Uterus (tissue), 4 donors: ENCODE measurements around the gene ISX. TPM values are rescaled to one million over a fixed set of nuclear protein-coding genes. Genes with fewer than 3 reads are reported as not detected.

ENCODE experiments used
- DNase-seq, 2 donors: peaks; one replicate each; pipeline ENCODE4 v3.0.0-alpha.2; 2019 to 2020
- H3K27ac ChIP-seq, 2 donors: fragments of 200-600 bp; sonication (generic); 1 replicate in 1 of 2; 2 replicates in 1 of 2; pipeline ENCODE4 v1.5.1; 2016 to 2018
- H3K27me3 ChIP-seq, 2 donors: fragments of 200-600 bp; sonication (generic); one replicate each; pipeline ENCODE4 v1.5.1; 2018 to 2019; ENCODE audit warnings: control low read depth in 1 of 2
- H3K36me3 ChIP-seq, 2 donors: fragments of 200-600 bp; sonication (generic); one replicate each; pipeline ENCODE4 v1.5.1; 2019; ENCODE audit warnings: control low read depth in 1 of 2
- H3K4me1 ChIP-seq, 2 donors: fragments of 200-600 bp; sonication (generic); one replicate each; pipeline ENCODE4 v1.5.1; 2018 to 2019; ENCODE audit warnings: control low read depth in 1 of 2
- H3K4me3 ChIP-seq, 2 donors: fragments of 200-600 bp; sonication (generic); 1 replicate in 1 of 2; 2 replicates in 1 of 2; pipeline ENCODE4 v1.5.1; 2018 to 2019; ENCODE audit warnings: mild to moderate bottlenecking in 1 of 2
- H3K9me3 ChIP-seq, 2 donors: fragments of 200-600 bp; sonication (generic); one replicate each; pipeline ENCODE4 v1.5.1; 2019; ENCODE audit warnings: control low read depth in 1 of 2
- POLR2A ChIP-seq, 2 donors: fragments of 450-650 bp; IDR thresholded peaks; one replicate each; pipeline ENCODE4 v1.6.1; 2016; ENCODE audit warnings: antibody characterized with exemption in 2 of 2, mild to moderate bottlenecking in 1 of 2, moderate library complexity in 1 of 2
- intact Hi-C: fragments of 100-400 bp; cut with DNase I; formaldehyde crosslinking; loops from one replicate; pipeline ENCODE4 v1.15.1; 2023; ENCODE audit warnings: low total_unique reads
- total RNA-seq, 4 donors: library from RNA; depleted of rRNA in 3 of 4; stranded (reverse); fragments of >200 nt in 3 of 4; gene quantifications; one replicate each; pipeline versions ENCODE4 v1.1.0 to v1.2.4, GENCODE V29; 2014 to 2023
- TF ChIP-seq, protein P1 (sequence below), 4 experiments: fragments of 200-600 bp in 2 of 4; fragments of 450-650 bp in 2 of 4; sonication (generic) in 2 of 4; IDR thresholded peaks; one replicate each; pipeline ENCODE4 v1.5.1; 2016 to 2019; ENCODE audit warnings: antibody characterized with exemption in 4 of 4, mild to moderate bottlenecking in 2 of 4, moderate library complexity in 1 of 4
- donor health status: DM: yes; HTN: yes; CAD: no.

The ISX gene
- total RNA-seq, 4 donors from 2014 or later: under 0.01 TPM; not detected in 3

DNA sequence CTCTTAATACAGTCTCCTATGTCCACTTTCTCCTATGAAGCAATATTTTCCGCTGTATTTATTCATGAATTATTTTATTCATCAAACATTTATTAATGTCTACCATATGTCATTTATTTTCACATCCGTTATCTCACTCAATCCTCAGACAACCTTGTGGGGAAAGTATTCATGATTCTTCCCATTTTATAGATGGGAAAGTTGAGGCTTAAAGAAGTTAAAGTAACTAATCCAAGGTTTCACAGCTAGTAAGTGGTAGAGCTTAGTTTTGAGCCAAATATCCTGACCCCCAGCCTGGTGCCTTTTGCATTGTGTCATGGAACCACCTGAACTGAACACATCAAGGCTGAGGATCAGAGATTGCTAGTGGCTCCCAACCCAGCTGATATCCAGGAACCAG is 66.6 kb downstream of the ISX start:
- H3K9me3 ChIP-seq: no peaks in the 10 kb centered on the region
- H3K4me3 ChIP-seq: no peak overlapping the region
- no peaks in the 10 kb centered on the region for H3K4me1 ChIP-seq
- intact Hi-C loops: no loop called here
- H3K27ac ChIP-seq: no peak overlapping the region
- H3K36me3 ChIP-seq: no peaks in the 10 kb centered on the region
- no peak for DNase-seq
- TF ChIP-seq POLR2A (IDR thresholded peaks at IDR 0.05): no peak
- TF ChIP-seq, protein P1, sequence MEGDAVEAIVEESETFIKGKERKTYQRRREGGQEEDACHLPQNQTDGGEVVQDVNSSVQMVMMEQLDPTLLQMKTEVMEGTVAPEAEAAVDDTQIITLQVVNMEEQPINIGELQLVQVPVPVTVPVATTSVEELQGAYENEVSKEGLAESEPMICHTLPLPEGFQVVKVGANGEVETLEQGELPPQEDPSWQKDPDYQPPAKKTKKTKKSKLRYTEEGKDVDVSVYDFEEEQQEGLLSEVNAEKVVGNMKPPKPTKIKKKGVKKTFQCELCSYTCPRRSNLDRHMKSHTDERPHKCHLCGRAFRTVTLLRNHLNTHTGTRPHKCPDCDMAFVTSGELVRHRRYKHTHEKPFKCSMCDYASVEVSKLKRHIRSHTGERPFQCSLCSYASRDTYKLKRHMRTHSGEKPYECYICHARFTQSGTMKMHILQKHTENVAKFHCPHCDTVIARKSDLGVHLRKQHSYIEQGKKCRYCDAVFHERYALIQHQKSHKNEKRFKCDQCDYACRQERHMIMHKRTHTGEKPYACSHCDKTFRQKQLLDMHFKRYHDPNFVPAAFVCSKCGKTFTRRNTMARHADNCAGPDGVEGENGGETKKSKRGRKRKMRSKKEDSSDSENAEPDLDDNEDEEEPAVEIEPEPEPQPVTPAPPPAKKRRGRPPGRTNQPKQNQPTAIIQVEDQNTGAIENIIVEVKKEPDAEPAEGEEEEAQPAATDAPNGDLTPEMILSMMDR (IDR thresholded peaks at IDR 0.05): no peak
- H3K27me3 ChIP-seq: no peaks in the 10 kb centered on the region

- no peak overlapping the region for H3K27ac ChIP-seq
- no peaks in the 10 kb centered on the region for H3K36me3 ChIP-seq
- no peak overlapping the region for H3K4me3 ChIP-seq
- H3K9me3 ChIP-seq: no peaks in the 10 kb centered on the region
- no peak for TF ChIP-seq POLR2A (IDR thresholded peaks at IDR 0.05)
- TF ChIP-seq, protein P1 (IDR thresholded peaks at IDR 0.05): no peak
- intact Hi-C loops: no loop called here
- no peaks in the 10 kb centered on the region for H3K27me3 ChIP-seq
- H3K4me1 ChIP-seq: no peaks in the 10 kb centered on the region
- no peak for DNase-seq
These were observed 67.9 kb downstream of the ISX start for GRCh38 chr22:35133702-35134380.

GRCh38 chr22:35134637-35135036 is 68.7 kb downstream of the ISX start:
- intact Hi-C loops: no loop called here
- Histone ChIP-seq H3K4me3 (no peak overlapping the region), H3K27me3 (no peaks in the 10 kb centered on the region), H3K4me1 (no peaks in the 10 kb centered on the region), H3K9me3 (no peaks in the 10 kb centered on the region), H3K36me3 (no peaks in the 10 kb centered on the region), H3K27ac (no peak overlapping the region)
- DNase-seq: no peak
- no peak for TF ChIP-seq POLR2A (IDR thresholded peaks at IDR 0.05)
- TF ChIP-seq, protein P1 (IDR thresholded peaks at IDR 0.05): no peak

DNA sequence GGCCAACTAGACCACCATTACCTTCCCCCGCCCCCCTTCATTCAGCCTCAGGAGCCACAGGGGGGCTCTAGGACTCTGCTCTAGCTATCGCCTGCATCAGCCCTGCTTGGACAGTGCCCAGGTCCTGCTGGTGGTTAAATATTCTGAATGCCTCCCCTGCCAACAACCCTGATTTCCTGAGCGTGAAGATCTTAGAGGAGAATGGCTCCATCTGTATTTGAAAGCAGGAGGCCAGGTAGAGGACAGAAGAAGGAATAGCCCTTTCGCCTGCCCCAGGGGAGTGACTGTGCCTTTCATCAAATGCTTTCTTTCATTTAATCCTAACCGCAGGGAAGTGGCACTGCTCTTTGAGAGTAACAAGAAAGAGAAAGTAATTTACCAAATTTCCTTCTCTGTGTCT is 69.2 kb downstream of the ISX start:
- H3K36me3 ChIP-seq: no peaks in the 10 kb centered on the region
- DNase-seq: no peak
- H3K4me1 ChIP-seq: no peaks in the 10 kb centered on the region
- no peak overlapping the region for H3K4me3 ChIP-seq
- intact Hi-C loops: no loop called here
- H3K27ac ChIP-seq: no peak overlapping the region
- TF ChIP-seq, protein P1 (IDR thresholded peaks at IDR 0.05): no peak
- TF ChIP-seq POLR2A (IDR thresholded peaks at IDR 0.05): no peak
- H3K9me3 ChIP-seq: no peaks in the 10 kb centered on the region
- no peaks in the 10 kb centered on the region for H3K27me3 ChIP-seq

Other genes with a start within 250 kb of the ISX start
- gene HMGXB4, start 191.3 kb downstream of the ISX start, total RNA-seq: 10 to 100 TPM; 15.1 to 29.6 (median 20.8) TPM
- 10 to 100 TPM; 21.3 to 66.7 (median 52.5) TPM for gene TOM1, start 233.7 kb downstream of the ISX start, total RNA-seq